HCT116 (cell line): ENCODE measurements around the gene RBM38. TPM values are rescaled to one million over a fixed set of nuclear protein-coding genes. Genes with fewer than 3 reads are reported as not detected.

Source experiments
- ATAC-seq: fragments of 200-7000 bp; cut with Tn5 transposase; 2 replicates; pipeline ENCODE4 v1.9.1; 2020; ENCODE audit warnings: mild to moderate bottlenecking, moderate library complexity
- BruUV-seq: library from RNA; stranded (reverse); fragments of 400-500 nt; replicated peaks from 2 replicates; lab custom pipeline; 2021; lab: Mats Ljungman, UMichigan
- CTCF ChIA-PET: fragments of 300-600 bp; sonication (Branson Sonifier 250); formaldehyde crosslinking; loops from one replicate; lab custom pipeline; 2021; ENCODE audit warnings: antibody characterized with exemption; lab: Charles Lee
- POLR2A ChIA-PET: fragments of 300-600, 350-600 bp; sonication (Branson Sonifier 250); formaldehyde crosslinking; loops from one replicate; lab custom pipeline; 2021; ENCODE audit warnings: antibody characterized with exemption; lab: Charles Lee
- RAD21 ChIA-PET, 2 experiments: fragments of 300-600 bp; sonication (Branson Sonifier 250); formaldehyde crosslinking; loops; one replicate each; lab custom pipeline; 2023; ENCODE audit warnings: low total read pairs in 2 of 2; ENCODE audit not compliant: uncharacterized antibody in 2 of 2, unreplicated experiment in 2 of 2, low non-redundant PET in 1 of 2; lab: Charles Lee
- DNase-seq: peaks from one replicate; pipeline ENCODE4 v3.0.0-alpha.2; 2010; ENCODE audit warnings: low read depth, low spot score
- H2AFZ ChIP-seq: fragments of 200-600 bp; shearing (Covaris generic), sonication (generic); 2 replicates; pipeline ENCODE4 v1.6.1; 2017; ENCODE audit warnings: low read depth, mixed run types, mixed read lengths, antibody characterized with exemption, low read length; ENCODE audit not compliant: poor library complexity, severe bottlenecking
- H3K27ac ChIP-seq: 2 replicates; pipeline ENCODE4 v1.5.1; 2012; ENCODE audit warnings: low read depth, low read length
- H3K27me3 ChIP-seq: fragments of 200-600 bp; sonication (generic); 2 replicates; pipeline ENCODE4 v1.6.1; 2016; ENCODE audit warnings: mixed run types, low read length, mixed read lengths; ENCODE audit not compliant: insufficient read depth
- H3K36me3 ChIP-seq, 2 experiments: fragments of 200-500 bp in 1 of 2; fragments of 200-600 bp in 1 of 2; sonication (Bioruptor generic) in 1 of 2; sonication (generic) in 1 of 2; 2 replicates each; pipeline versions ENCODE4 v1.5.1 to v1.6.1; 2014 to 2016; ENCODE audit warnings: low read length in 2 of 2, inconsistent platforms in 1 of 2, mixed read lengths in 1 of 2, mixed run types in 1 of 2; ENCODE audit not compliant: insufficient read depth in 2 of 2, control insufficient read depth in 1 of 2
- H3K4me1 ChIP-seq, 2 experiments: fragments of 200-600 bp in 1 of 2; sonication (generic) in 1 of 2; 2 replicates each; pipeline versions ENCODE4 v1.5.1 to v1.6.1; 2012 to 2017; ENCODE audit warnings: low read length in 2 of 2, inconsistent platforms in 1 of 2, mild to moderate bottlenecking in 1 of 2, mixed read lengths in 1 of 2, mixed run types in 1 of 2, moderate library complexity in 1 of 2; ENCODE audit not compliant: insufficient read depth in 2 of 2, control insufficient read depth in 1 of 2
- H3K4me2 ChIP-seq: fragments of 200-600 bp; sonication (generic); 2 replicates; pipeline ENCODE4 v1.6.1; 2017; ENCODE audit warnings: mixed run types, low read length, mixed read lengths
- H3K4me3 ChIP-seq, 2 experiments: fragments of 200-600 bp in 1 of 2; sonication (generic) in 1 of 2; replicated peaks in 1 of 2; 2 replicates each; pipeline ENCODE4 v1.5.1; 2011 to 2016; ENCODE audit warnings: low read length in 2 of 2, control low read depth in 1 of 2, low read depth in 1 of 2, mild to moderate bottlenecking in 1 of 2, mixed read lengths in 1 of 2, mixed run types in 1 of 2
- H3K79me2 ChIP-seq: fragments of 200-600 bp; sonication (generic); 2 replicates; pipeline ENCODE4 v1.6.1; 2017; ENCODE audit warnings: mild to moderate bottlenecking, mixed run types, low read length, moderate library complexity, mixed read lengths; ENCODE audit not compliant: insufficient read depth
- H3K9ac ChIP-seq: fragments of 200-600 bp; sonication (generic); 2 replicates; pipeline ENCODE4 v1.6.1; 2016; ENCODE audit warnings: low read length, mixed read lengths
- H3K9me2 ChIP-seq: fragments of 200-600 bp; sonication (generic), shearing (Covaris generic); 2 replicates; pipeline ENCODE4 v1.6.1; 2017; ENCODE audit warnings: mixed run types, mild to moderate bottlenecking, moderate library complexity; ENCODE audit not compliant: insufficient read depth
- H3K9me3 ChIP-seq, 2 experiments: fragments of 200-500 bp in 1 of 2; fragments of 200-600 bp in 1 of 2; sonication (Bioruptor generic) in 1 of 2; sonication (generic) in 1 of 2; 2 replicates each; pipeline ENCODE4 v1.6.1; 2014 to 2017; ENCODE audit warnings: low read length in 2 of 2, mixed read lengths in 2 of 2, inconsistent platforms in 1 of 2, low read depth in 1 of 2, mild to moderate bottlenecking in 1 of 2, mixed run types in 1 of 2, moderate library complexity in 1 of 2; ENCODE audit not compliant: control insufficient read depth in 1 of 2, insufficient read depth in 1 of 2
- H4K20me1 ChIP-seq: fragments of 200-600 bp; sonication (generic), shearing (Covaris generic); 2 replicates; pipeline ENCODE4 v1.6.1; 2017; ENCODE audit warnings: mixed run types, mild to moderate bottlenecking, moderate library complexity; ENCODE audit not compliant: insufficient read depth
- EGR1 ChIP-seq: IDR thresholded peaks from 2 replicates; pipeline ENCODE4 v1.6.1; 2012; ENCODE audit warnings: low read depth
- EZH2 ChIP-seq: fragments of 200-600 bp; sonication (generic); IDR thresholded peaks from 2 replicates; pipeline ENCODE4 v1.6.1; 2017; ENCODE audit warnings: antibody characterized with exemption, mixed run types
- EZH2phosphoT487 ChIP-seq: fragments of 200-600 bp; IDR thresholded peaks from 2 replicates; pipeline ENCODE4 v1.6.1; 2018; ENCODE audit warnings: antibody characterized with exemption, borderline replicate concordance
- POLR2AphosphoS5 ChIP-seq: IDR thresholded peaks from 2 replicates; pipeline ENCODE4 v1.6.1; 2011; ENCODE audit warnings: mild to moderate bottlenecking, low read depth, low read length, moderate library complexity
- SP1 ChIP-seq: IDR thresholded peaks from 2 replicates; pipeline ENCODE4 v1.6.1; 2012; ENCODE audit warnings: low read depth
- SRF ChIP-seq: IDR thresholded peaks from 2 replicates; pipeline ENCODE4 v1.6.1; 2012; ENCODE audit warnings: low read depth
- ZNF274 ChIP-seq: fragments of 200-500 bp; sonication (Bioruptor generic); IDR thresholded peaks from 2 replicates; pipeline ENCODE4 v1.6.1; 2014; ENCODE audit warnings: mild to moderate bottlenecking, low read depth, low read length, inconsistent platforms
- intact Hi-C: fragments of 100-400 bp; cut with micrococcal nuclease; formaldehyde crosslinking; loops from 2 replicates; pipeline ENCODE4 v1.10.0; 2022
- total RNA-seq: library from RNA; stranded (reverse); gene quantifications from one replicate; pipeline ENCODE4 v1.2.1, GENCODE V29; 2021; ENCODE audit not compliant: unreplicated experiment
- TF ChIP-seq, protein P1 (sequence below): IDR thresholded peaks from 2 replicates; pipeline ENCODE4 v1.6.1; 2011; ENCODE audit warnings: mild to moderate bottlenecking, low read length, moderate library complexity; ENCODE audit not compliant: insufficient replicate concordance; ENCODE audit errors: extremely low read depth
- TF ChIP-seq, protein P2 (sequence below), 3 experiments: fragments of 200-600 bp in 1 of 3; sonication (generic) in 1 of 3; IDR thresholded peaks in 2 of 3; conservative IDR thresholded peaks in 1 of 3; 2 replicates each; pipeline ENCODE4 v1.5.1; 2012 to 2017; ENCODE audit warnings: low read depth in 2 of 3, low read length in 2 of 3, antibody characterized with exemption in 1 of 3, borderline replicate concordance in 1 of 3, control low read depth in 1 of 3, mild to moderate bottlenecking in 1 of 3, mixed read lengths in 1 of 3, mixed run types in 1 of 3, moderate library complexity in 1 of 3; ENCODE audit not compliant: insufficient read depth in 1 of 3

The RBM38 gene
- total RNA-seq, 1 experiment from 2014 or later = 36.2 TPM

- ATAC-seq (no peak), DNase-seq (no peak)
- ChIA-PET CTCF (no interaction called here), RAD21 (no interaction called here), POLR2A (interaction anchor here (1.1 kb wide), 1 partner anchor 25 kb away, joined by 3 read pairs; the partner anchor contains the start of gene RBM38)
- Histone ChIP-seq H3K27me3 (peaks cover 4% of the 10 kb centered on the region; the same call in 1 of the 2 replicates), H3K4me3 (no peak overlapping the region), H3K9me2 (no peaks in the 10 kb centered on the region), H3K27ac (no peak overlapping the region), H3K36me3 (no peaks in the 10 kb centered on the region), H2AFZ (no peak overlapping the region), H3K9ac (no peak overlapping the region), H3K4me2 (no peak overlapping the region), H4K20me1 (no peaks in the 10 kb centered on the region), H3K4me1 (peaks cover 0 to 5% of the 10 kb centered on the region in 2 experiments; a peak in 2 of 4 replicates), H3K79me2 (no peaks in the 10 kb centered on the region), H3K9me3 (no peaks in the 10 kb centered on the region)
- intact Hi-C loops = no loop called here
- TF ChIP-seq POLR2AphosphoS5 = no peak
- TF ChIP-seq, protein P1, sequence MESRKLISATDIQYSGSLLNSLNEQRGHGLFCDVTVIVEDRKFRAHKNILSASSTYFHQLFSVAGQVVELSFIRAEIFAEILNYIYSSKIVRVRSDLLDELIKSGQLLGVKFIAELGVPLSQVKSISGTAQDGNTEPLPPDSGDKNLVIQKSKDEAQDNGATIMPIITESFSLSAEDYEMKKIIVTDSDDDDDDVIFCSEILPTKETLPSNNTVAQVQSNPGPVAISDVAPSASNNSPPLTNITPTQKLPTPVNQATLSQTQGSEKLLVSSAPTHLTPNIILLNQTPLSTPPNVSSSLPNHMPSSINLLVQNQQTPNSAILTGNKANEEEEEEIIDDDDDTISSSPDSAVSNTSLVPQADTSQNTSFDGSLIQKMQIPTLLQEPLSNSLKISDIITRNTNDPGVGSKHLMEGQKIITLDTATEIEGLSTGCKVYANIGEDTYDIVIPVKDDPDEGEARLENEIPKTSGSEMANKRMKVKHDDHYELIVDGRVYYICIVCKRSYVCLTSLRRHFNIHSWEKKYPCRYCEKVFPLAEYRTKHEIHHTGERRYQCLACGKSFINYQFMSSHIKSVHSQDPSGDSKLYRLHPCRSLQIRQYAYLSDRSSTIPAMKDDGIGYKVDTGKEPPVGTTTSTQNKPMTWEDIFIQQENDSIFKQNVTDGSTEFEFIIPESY = no peak
- TF ChIP-seq, protein P2, sequence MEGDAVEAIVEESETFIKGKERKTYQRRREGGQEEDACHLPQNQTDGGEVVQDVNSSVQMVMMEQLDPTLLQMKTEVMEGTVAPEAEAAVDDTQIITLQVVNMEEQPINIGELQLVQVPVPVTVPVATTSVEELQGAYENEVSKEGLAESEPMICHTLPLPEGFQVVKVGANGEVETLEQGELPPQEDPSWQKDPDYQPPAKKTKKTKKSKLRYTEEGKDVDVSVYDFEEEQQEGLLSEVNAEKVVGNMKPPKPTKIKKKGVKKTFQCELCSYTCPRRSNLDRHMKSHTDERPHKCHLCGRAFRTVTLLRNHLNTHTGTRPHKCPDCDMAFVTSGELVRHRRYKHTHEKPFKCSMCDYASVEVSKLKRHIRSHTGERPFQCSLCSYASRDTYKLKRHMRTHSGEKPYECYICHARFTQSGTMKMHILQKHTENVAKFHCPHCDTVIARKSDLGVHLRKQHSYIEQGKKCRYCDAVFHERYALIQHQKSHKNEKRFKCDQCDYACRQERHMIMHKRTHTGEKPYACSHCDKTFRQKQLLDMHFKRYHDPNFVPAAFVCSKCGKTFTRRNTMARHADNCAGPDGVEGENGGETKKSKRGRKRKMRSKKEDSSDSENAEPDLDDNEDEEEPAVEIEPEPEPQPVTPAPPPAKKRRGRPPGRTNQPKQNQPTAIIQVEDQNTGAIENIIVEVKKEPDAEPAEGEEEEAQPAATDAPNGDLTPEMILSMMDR (IDR thresholded peaks at IDR 0.05 in 2 of 3, conservative IDR thresholded peaks at IDR 0.05 in 1 of 3; ENCODE audit: borderline replicate concordance in 1 of 3, insufficient read depth in 1 of 3, low read depth in 2 of 3, low read length in 2 of 3) = no peak
- no peak for TF ChIP-seq SRF
- TF ChIP-seq SP1 = no peak
- TF ChIP-seq EZH2phosphoT487 = no peak
- TF ChIP-seq EGR1 = no peak
- no peak for TF ChIP-seq ZNF274
- no peak for TF ChIP-seq EZH2
- BruUV-seq = no TSS peak
These were observed 25.3 kb downstream of the RBM38 start for GRCh38 chr20:57416296-57417022.
